ENCODE data around the gene ERICH4.
A peak's percentile ranks its signal among the peaks of the same experiment; 100 is the strongest.

The ERICH4 gene

DNA sequence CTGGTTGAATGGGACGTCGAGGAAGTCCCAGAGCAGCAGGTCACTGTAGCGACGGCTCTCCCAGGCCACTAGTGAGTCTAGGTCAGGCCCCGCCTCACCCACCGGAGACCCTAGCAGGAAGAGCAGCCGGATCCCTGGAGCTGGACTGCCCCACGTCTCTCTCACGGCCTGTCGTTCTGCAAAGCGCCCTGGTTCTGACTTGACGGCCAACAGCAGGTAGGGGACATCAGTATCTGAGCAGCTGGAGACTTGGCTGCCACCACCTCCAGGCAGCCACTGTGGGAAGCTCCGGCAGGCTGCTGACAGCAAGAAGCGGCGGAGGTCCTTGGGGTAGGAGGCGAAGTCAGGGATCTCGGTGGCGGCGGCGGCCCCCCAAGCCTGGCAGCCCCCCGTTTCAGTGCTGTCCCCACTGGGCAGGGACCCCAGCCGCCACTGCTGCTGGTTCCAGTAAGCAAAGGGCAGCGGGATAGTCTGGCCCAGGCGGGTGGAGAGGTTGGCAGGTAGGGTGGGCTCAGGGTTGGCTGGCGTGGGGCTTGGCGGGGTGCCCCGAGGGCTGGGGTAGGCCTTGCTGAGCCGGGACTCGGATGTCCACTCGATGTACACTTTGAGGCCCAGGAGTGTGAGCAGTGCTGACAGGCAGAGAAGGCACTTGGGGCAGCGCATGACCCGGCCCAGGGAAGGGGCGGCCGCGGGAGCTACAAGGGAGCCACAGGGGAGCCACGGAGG, 16.7 kb upstream of the ERICH4 start:
- peak overlapping the region; percentile 96 for H3K27ac ChIP-seq
- DNase-seq (ENCODE audit: low spot score), result no peak
- ChIA-PET POLR2A (ENCODE audit: low non-redundant PET) (interaction anchor here (0.8 to 1.7 kb wide), 2 partner anchors 9 to 13 kb away, joined by 5 to 10 read pairs; partner anchors contain the start of gene DMAC2), CTCF (no interaction called here)
- TF ChIP-seq, protein P1, sequence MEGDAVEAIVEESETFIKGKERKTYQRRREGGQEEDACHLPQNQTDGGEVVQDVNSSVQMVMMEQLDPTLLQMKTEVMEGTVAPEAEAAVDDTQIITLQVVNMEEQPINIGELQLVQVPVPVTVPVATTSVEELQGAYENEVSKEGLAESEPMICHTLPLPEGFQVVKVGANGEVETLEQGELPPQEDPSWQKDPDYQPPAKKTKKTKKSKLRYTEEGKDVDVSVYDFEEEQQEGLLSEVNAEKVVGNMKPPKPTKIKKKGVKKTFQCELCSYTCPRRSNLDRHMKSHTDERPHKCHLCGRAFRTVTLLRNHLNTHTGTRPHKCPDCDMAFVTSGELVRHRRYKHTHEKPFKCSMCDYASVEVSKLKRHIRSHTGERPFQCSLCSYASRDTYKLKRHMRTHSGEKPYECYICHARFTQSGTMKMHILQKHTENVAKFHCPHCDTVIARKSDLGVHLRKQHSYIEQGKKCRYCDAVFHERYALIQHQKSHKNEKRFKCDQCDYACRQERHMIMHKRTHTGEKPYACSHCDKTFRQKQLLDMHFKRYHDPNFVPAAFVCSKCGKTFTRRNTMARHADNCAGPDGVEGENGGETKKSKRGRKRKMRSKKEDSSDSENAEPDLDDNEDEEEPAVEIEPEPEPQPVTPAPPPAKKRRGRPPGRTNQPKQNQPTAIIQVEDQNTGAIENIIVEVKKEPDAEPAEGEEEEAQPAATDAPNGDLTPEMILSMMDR (conservative IDR thresholded peaks at IDR 0.05; ENCODE audit: low read depth), result no peak

DNA sequence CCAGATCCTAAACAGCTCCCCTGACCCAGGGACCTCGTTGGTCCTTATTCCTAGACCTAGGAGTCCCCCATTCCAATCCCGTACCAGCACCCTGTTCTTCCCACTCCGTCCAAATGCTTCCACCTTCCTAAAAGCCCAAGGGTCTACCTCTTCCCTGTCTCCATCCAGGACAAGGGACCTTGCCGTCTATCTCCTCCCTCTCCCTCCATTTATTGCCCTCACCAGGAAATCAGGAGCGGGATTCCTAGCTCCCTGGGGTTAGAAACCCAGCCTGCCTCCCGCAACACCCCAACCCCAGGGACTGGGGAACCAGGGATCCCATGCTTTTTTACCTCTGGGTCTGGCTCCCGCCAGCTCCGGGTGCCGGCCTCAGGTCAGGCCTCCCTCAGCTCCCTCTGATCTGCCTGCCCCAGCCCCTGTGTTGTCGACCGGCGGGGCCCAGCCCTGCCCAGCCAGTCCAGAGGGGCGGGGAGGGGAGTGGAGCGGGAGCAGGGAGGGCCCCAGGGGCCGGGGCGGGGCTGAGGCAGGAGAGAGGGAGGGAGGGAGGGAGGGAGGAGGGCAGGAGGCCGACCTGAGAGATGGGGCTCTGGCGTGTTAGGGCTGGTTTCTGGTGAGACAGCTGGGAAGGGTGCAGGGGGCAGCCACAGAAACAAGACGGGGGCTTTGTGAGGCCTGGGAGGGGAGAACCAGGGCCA, 15.9 kb upstream of the ERICH4 start, which contains the start of gene B3GNT8:
Gene B3GNT8 (minus strand): TSS at position 423 of the 695 bp plus-strand sequence. CDS start 596 bp downstream, outside the sequence.
- TF ChIP-seq, protein P1 (conservative IDR thresholded peaks at IDR 0.05; ENCODE audit: low read depth), result no peak
- POLR2A ChIA-PET (ENCODE audit: low non-redundant PET), result interaction anchor here (0.8 to 1.7 kb wide), 2 partner anchors 8 to 12 kb away, joined by 5 to 10 read pairs; partner anchors contain the start of gene DMAC2
- CTCF ChIA-PET, result interaction anchor here (0.9 kb wide), 1 partner anchor 136 kb away, joined by 3 read pairs; no protein-coding TSS in a partner anchor
- peak within 1 kb of the TSS; percentile 96 for H3K27ac ChIP-seq
- DNase-seq (ENCODE audit: low spot score), result peak; percentile 88

DNA sequence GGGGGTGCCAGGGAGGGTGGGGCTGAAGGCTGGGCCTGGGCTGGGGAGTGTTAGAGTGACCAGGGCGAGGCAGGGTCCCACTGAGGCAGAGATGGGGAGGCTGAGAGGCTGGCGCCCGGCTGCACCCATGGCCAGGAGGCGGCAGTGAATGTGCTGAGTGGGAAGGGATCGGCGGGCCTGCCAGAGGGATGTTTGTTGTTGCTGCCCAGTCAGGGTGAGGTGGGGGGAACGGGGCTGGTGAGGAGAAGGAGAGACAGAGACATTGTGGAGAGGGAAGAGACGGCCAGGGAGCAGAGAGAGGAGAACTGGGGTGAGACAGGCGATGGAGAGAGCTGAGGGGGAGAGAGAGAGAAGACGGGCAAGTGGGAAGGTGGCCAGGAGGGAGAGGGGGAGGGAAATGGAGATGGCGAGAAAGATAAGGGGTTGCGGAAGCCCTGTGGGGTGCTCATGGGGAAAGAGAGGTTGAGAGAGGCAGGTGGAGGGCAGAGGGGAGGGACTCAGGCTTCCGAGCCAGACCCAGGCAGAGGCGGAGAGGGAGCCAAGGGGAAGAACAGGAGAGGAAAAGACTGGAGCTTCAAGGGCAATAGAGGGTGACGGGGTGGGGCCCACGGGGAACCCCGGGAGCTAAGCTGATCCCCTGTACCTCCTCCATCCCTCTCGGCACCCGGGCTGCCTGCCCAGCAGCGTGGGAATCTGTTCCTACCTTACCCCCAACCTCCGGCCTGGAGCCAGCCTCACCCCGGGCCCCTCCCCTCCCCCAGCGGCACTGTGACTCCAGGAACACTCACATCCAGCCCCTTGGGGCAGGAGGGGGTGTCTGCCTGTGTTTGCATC, 15.1 kb upstream of the ERICH4 start:
- POLR2A ChIA-PET (ENCODE audit: low non-redundant PET), result interaction anchor here (1.7 kb wide), 1 partner anchor 12 kb away, joined by 5 read pairs; the partner anchor contains the start of gene DMAC2
- CTCF ChIA-PET, result interaction anchor here (0.6 to 0.9 kb wide), 2 partner anchors 63 to 135 kb away, joined by 3 read pairs; partner anchors contain the start of gene B9D2
- TF ChIP-seq, protein P1 (conservative IDR thresholded peaks at IDR 0.05; ENCODE audit: low read depth), result peak; percentile 14; the same call in 1 of the 2 replicates
- DNase-seq (ENCODE audit: low spot score), result peak; percentile 27
- peak overlapping the region; percentile 96 for H3K27ac ChIP-seq

DNA sequence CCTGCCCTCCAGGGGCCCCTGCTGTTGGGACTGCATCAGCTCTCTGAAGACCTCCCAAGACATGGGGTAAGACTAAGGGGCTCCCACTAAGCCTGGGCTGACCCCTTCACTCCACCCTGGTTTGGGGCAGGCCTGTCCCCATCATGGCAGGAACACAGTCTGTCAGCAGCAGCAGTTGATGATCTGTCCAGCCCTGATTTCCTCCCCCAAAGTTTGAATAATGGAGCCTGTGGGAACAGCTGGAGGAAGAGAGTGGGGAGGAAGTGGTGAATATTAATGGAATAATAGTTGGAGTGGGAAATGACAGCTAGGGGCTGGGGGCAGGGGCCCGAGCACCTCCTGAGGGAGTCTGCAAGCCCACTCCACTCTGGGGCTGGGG, 14.5 kb upstream of the ERICH4 start:
- CTCF ChIA-PET, result interaction anchor here (0.6 kb wide), 1 partner anchor 64 kb away, joined by 3 read pairs; the partner anchor contains the start of gene B9D2
- no peak for DNase-seq (ENCODE audit: low spot score)
- TF ChIP-seq, protein P1 (conservative IDR thresholded peaks at IDR 0.05; ENCODE audit: low read depth), result no peak
- peak overlapping the region; percentile 96 for H3K27ac ChIP-seq
- POLR2A ChIA-PET (ENCODE audit: low non-redundant PET), result no interaction called here

DNA sequence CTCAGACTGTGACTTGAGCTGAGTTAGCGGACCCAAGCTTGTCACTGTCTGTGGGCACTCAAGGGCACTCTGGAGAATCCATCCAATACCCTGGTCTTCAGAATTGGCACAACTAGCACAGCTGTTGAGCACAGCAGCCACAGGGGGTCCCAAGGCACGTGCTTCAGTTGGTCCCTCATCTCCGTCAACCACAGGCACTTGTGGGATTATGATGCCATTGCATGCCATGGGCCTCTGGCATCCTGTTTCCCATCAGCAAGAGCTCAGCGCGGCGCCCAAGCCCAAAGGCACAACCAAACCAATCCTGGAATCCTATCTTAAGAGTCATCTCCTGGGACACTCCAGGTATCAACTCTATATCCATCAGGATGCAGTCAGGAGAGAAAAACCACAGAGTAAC, 12.0 kb upstream of the ERICH4 start:
- peak overlapping the region; percentile 56 for H3K27ac ChIP-seq
- ChIA-PET CTCF (interaction anchor here (1.2 kb wide), 1 partner anchor 128 kb away, joined by 3 read pairs; no protein-coding TSS in a partner anchor), POLR2A (ENCODE audit: low non-redundant PET) (no interaction called here)
- no peak for DNase-seq (ENCODE audit: low spot score)
- TF ChIP-seq, protein P1 (conservative IDR thresholded peaks at IDR 0.05; ENCODE audit: low read depth), result no peak

Data from RWPE1 (cell line).